PFSK-1 (cell line): ENCODE results near the gene UNC5B.

Source experiments
- POLR2AphosphoS5 ChIP-seq: IDR thresholded peaks from 2 replicates; pipeline ENCODE4 v1.6.1; 2012; ENCODE audit warnings: low read depth, mild to moderate bottlenecking, control low read depth, low read length, moderate library complexity
- SIN3A ChIP-seq: IDR thresholded peaks from 2 replicates; pipeline ENCODE4 v1.6.1; 2012; ENCODE audit warnings: mild to moderate bottlenecking, low read length, moderate library complexity, borderline replicate concordance; ENCODE audit not compliant: insufficient read depth
- TAF1 ChIP-seq: IDR thresholded peaks from 2 replicates; pipeline ENCODE4 v1.6.1; 2012; ENCODE audit warnings: low read length, control low read depth, borderline replicate concordance; ENCODE audit not compliant: insufficient read depth

- TF ChIP-seq TAF1 (no peak), SIN3A (no peak), POLR2AphosphoS5 (0 out of 2 replicates have a peak, but pooled peaks have one; percentile 30)
These were observed 32.4 kb downstream of the UNC5B start for GRCh38 chr10:71244431-71245419.
